Nephron progenitor cell (in vitro differentiated cells): ENCODE measurements around the gene COL25A1.

Experiments used
- DNase-seq: peaks from one replicate; pipeline ENCODE4 v3.0.0; 2021
- H3K27ac Mint-ChIP-seq: 2 replicates; pipeline ENCODE4 v1.8.0; 2021; ENCODE audit warnings: mild to moderate bottlenecking, moderate library complexity, mixed read lengths
- H3K27me3 Mint-ChIP-seq: 2 replicates; pipeline ENCODE4 v1.8.0; 2021; ENCODE audit warnings: mild to moderate bottlenecking, low read depth, mixed read lengths; ENCODE audit not compliant: poor library complexity
- H3K36me3 Mint-ChIP-seq: 2 replicates; pipeline ENCODE4 v1.8.0; 2021; ENCODE audit warnings: low read depth, mixed read lengths
- H3K4me1 Mint-ChIP-seq: 2 replicates; pipeline ENCODE4 v1.8.0; 2021; ENCODE audit warnings: mixed read lengths
- H3K4me3 Mint-ChIP-seq: 2 replicates; pipeline ENCODE4 v1.8.0; 2021; ENCODE audit warnings: mild to moderate bottlenecking, moderate library complexity, mixed read lengths
- H3K9me3 Mint-ChIP-seq: 2 replicates; pipeline ENCODE4 v1.8.0; 2021; ENCODE audit warnings: mild to moderate bottlenecking, moderate library complexity, mixed read lengths
- CTCF ChIP-seq: fragments of 200-600 bp; sonication (generic); IDR thresholded peaks from 2 replicates; pipeline ENCODE4 v1.5.0; 2021; ENCODE audit warnings: antibody characterized with exemption

The COL25A1 gene

GRCh38 chr4:108959491-108959890, 343.0 kb downstream of the COL25A1 start:
- DNase-seq, result no peak
- no peak for TF ChIP-seq CTCF
- Mint-ChIP-seq H3K36me3 (no peaks in the 10 kb centered on the region), H3K9me3 (no peaks in the 10 kb centered on the region), H3K27ac (no peak overlapping the region), H3K27me3 (peaks cover 6% of the 10 kb centered on the region), H3K4me3 (no peak overlapping the region), H3K4me1 (peaks cover 6% of the 10 kb centered on the region)

DNA sequence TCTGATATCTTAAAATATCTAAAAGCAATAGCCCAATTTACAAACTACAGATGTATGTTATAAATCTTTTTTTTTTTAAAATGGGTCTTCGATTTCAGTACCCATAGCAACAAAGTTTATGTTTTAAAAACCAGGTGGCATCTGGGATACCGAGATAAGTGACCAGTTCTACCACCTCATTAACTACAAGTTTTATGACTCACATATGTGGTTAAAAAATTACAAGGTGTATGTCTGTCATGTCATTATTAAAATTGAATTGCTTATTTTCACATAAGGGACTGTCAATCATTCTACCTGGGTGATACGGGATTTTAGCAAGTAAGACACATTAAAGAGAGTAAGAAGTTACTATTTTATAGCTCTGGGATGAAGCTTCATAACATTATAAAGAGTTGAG, 347.6 kb downstream of the COL25A1 start:
- no peak for DNase-seq
- Mint-ChIP-seq H3K9me3 (no peaks in the 10 kb centered on the region), H3K4me3 (no peak overlapping the region), H3K36me3 (no peaks in the 10 kb centered on the region), H3K27ac (no peak overlapping the region), H3K27me3 (no peaks in the 10 kb centered on the region), H3K4me1 (peaks cover 12% of the 10 kb centered on the region)
- no peak for TF ChIP-seq CTCF

DNA sequence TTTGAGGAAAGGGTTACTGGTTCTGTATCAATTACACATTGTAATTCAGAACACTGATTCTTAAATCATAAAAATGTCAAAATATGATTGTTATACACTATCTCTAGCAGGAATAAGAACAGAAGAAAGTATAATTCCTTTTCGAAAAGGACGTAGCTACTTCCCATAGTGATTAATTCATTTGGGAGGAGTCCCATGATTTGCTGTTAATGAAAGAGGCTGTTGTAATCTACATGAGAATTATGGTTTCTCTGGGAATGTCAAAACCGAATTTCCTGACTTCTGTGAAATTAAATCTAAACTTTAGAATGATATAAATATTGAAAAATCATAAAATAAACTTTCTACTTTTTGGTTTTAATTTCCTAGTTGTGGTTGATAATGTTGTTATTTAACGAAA, 348.5 kb downstream of the COL25A1 start:
- Mint-ChIP-seq H3K9me3 (no peaks in the 10 kb centered on the region), H3K4me3 (no peak overlapping the region)
- no peak for DNase-seq

GRCh38 chr4:108950158-108950915, 352.1 kb downstream of the COL25A1 start:
- Mint-ChIP-seq H3K4me3 (no peak overlapping the region), H3K9me3 (no peaks in the 10 kb centered on the region), H3K27me3 (no peaks in the 10 kb centered on the region), H3K27ac (no peak overlapping the region), H3K36me3 (no peaks in the 10 kb centered on the region), H3K4me1 (peaks cover 6% of the 10 kb centered on the region)
- TF ChIP-seq CTCF, result no peak
- DNase-seq, result no peak

More for the DNA sequence above, 348.5 kb downstream of the COL25A1 start:
- Mint-ChIP-seq H3K36me3 (no peaks in the 10 kb centered on the region), H3K27me3 (no peaks in the 10 kb centered on the region), H3K4me1 (peaks cover 6% of the 10 kb centered on the region), H3K27ac (no peak overlapping the region)
- TF ChIP-seq CTCF, result no peak

GRCh38 chr4:108947526-108947925, 354.9 kb downstream of the COL25A1 start:
- no peaks in the 10 kb centered on the region for H3K36me3 Mint-ChIP-seq

More at GRCh38 chr4:108947526-108947925, 354.9 kb downstream of the COL25A1 start:
- no peak for TF ChIP-seq CTCF
- no peak for DNase-seq
- H3K9me3 Mint-ChIP-seq, result no peaks in the 10 kb centered on the region
- no peaks in the 10 kb centered on the region for H3K27me3 Mint-ChIP-seq
- H3K27ac Mint-ChIP-seq, result no peak overlapping the region
- peaks cover 19% of the 10 kb centered on the region for H3K4me1 Mint-ChIP-seq
- H3K4me3 Mint-ChIP-seq, result no peak overlapping the region
